Right atrium auricular region (tissue), 2 donors: ENCODE data around the gene MYH15. TPM values are rescaled to one million over a fixed set of nuclear protein-coding genes. Genes with fewer than 3 reads are reported as not detected.

Source experiments
- DNase-seq: peaks from one replicate; pipeline ENCODE4 v3.0.0-alpha.2; 2019; ENCODE audit warnings: low spot score
- H3K27ac ChIP-seq, 2 donors: fragments of 200-600 bp; sonication (generic); 1 replicate in 1 of 2; 2 replicates in 1 of 2; pipeline ENCODE4 v1.5.1; 2016 to 2019
- H3K27me3 ChIP-seq, 2 donors: fragments of 200-600 bp; sonication (generic); one replicate each; pipeline versions ENCODE4 v1.5.1 to v1.6.0; 2017 to 2019
- H3K36me3 ChIP-seq: fragments of 200-600 bp; sonication (generic); one replicate; pipeline ENCODE4 v1.5.1; 2016
- H3K4me1 ChIP-seq, 2 donors: fragments of 200-600 bp; sonication (generic); one replicate each; pipeline versions ENCODE4 v1.5.1 to v1.6.0; 2017 to 2019
- H3K4me3 ChIP-seq, 2 donors: fragments of 200-600 bp; sonication (generic); 1 replicate in 1 of 2; 2 replicates in 1 of 2; pipeline ENCODE4 v1.5.1; 2017 to 2019; ENCODE audit warnings: mild to moderate bottlenecking in 1 of 2, moderate library complexity in 1 of 2
- H3K9me3 ChIP-seq, 2 donors: fragments of 200-600 bp; sonication (generic); one replicate each; pipeline ENCODE4 v1.5.1; 2019
- total RNA-seq, 2 donors: library from RNA; depleted of rRNA; stranded (reverse); fragments of >200 nt; gene quantifications; one replicate each; pipeline ENCODE4 v1.1.0, GENCODE V29; 2016
- TF ChIP-seq, protein P1 (sequence below), 2 donors: fragments of 200-600 bp; sonication (generic); IDR thresholded peaks; one replicate each; pipeline ENCODE4 v1.5.1; 2019; ENCODE audit warnings: antibody characterized with exemption in 2 of 2

The MYH15 gene
- total RNA-seq, 2 donors from 2014 or later: 0.08 to 0.48 TPM

DNA sequence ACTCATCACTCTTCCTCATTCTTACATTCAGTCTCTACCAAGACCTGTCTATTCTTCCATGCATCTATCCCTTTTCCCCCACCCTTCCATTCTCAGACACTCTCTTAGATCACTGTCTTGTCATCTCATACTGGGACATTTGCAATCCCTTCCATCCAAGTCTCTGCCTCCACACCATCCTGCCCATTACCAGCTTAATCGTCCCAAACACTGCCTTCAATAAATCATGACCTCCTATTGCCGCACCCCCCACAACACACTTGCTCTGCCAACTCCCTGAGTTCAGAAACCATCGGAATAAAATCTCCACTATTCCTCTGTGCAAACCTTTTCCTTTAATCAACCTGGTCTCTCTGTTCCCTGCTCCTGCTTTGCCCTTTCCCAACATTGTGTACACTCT is 18.9 kb downstream of the MYH15 start:
- Histone ChIP-seq H3K27me3 (no peaks in the 10 kb centered on the region), H3K4me1 (peaks cover 0 to 9% of the 10 kb centered on the region in 2 donors), H3K27ac (no peak overlapping the region), H3K36me3 (no peaks in the 10 kb centered on the region), H3K4me3 (no peak overlapping the region), H3K9me3 (no peaks in the 10 kb centered on the region)
- TF ChIP-seq, protein P1, sequence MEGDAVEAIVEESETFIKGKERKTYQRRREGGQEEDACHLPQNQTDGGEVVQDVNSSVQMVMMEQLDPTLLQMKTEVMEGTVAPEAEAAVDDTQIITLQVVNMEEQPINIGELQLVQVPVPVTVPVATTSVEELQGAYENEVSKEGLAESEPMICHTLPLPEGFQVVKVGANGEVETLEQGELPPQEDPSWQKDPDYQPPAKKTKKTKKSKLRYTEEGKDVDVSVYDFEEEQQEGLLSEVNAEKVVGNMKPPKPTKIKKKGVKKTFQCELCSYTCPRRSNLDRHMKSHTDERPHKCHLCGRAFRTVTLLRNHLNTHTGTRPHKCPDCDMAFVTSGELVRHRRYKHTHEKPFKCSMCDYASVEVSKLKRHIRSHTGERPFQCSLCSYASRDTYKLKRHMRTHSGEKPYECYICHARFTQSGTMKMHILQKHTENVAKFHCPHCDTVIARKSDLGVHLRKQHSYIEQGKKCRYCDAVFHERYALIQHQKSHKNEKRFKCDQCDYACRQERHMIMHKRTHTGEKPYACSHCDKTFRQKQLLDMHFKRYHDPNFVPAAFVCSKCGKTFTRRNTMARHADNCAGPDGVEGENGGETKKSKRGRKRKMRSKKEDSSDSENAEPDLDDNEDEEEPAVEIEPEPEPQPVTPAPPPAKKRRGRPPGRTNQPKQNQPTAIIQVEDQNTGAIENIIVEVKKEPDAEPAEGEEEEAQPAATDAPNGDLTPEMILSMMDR (IDR thresholded peaks at IDR 0.05): no peak
- no peak for DNase-seq

DNA sequence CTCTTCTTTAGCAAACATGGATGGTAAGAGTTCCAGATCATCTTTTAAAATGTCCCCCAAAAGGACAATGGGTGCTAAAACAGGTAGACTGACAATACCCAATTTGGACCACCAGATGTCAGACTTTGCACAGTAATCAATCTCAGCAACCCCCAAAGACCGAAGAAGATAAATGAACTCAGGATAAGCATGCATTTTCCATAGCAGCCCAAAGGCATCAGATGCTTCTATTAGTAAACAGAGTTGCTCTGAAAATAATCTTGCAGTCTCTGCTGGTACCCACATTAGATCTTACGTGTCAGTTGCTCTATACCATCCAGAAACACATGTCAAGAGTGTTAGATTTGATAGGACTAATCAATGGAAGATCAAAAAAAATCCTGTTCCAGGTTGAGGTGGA is 20.6 kb downstream of the MYH15 start:
- TF ChIP-seq, protein P1 (IDR thresholded peaks at IDR 0.05): peak; percentile 46 to 83
- no peaks in the 10 kb centered on the region for H3K36me3 ChIP-seq
- no peak overlapping the region for H3K27ac ChIP-seq
- no peak overlapping the region for H3K4me3 ChIP-seq
- no peak for DNase-seq
- peaks cover 0 to 5% of the 10 kb centered on the region in 2 donors for H3K4me1 ChIP-seq
- H3K27me3 ChIP-seq: no peaks in the 10 kb centered on the region
- H3K9me3 ChIP-seq: no peaks in the 10 kb centered on the region

DNA sequence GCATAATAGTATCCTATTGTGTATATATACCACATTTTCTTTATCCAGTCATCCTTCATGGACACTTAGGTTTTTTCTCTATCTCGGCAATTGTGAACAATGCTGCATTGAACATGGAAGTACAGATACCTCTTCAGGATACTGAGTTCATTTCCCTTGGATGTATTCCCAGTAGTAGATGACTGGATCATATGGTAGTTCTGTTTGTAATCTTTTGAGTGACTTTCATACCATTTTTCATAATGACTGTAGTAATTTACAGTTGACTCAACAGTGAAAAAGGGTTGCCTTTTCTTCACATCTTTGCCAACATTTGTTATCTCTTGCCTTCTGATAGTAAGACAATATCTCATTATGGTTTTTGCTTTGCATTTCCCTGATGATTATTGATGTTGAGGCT is 21.8 kb downstream of the MYH15 start:
- no peak for DNase-seq
- no peaks in the 10 kb centered on the region for H3K27me3 ChIP-seq
- no peaks in the 10 kb centered on the region for H3K4me1 ChIP-seq
- no peak overlapping the region for H3K4me3 ChIP-seq
- H3K9me3 ChIP-seq: no peaks in the 10 kb centered on the region
- H3K36me3 ChIP-seq: no peaks in the 10 kb centered on the region
- TF ChIP-seq, protein P1 (IDR thresholded peaks at IDR 0.05): no peak
- no peak overlapping the region for H3K27ac ChIP-seq

DNA sequence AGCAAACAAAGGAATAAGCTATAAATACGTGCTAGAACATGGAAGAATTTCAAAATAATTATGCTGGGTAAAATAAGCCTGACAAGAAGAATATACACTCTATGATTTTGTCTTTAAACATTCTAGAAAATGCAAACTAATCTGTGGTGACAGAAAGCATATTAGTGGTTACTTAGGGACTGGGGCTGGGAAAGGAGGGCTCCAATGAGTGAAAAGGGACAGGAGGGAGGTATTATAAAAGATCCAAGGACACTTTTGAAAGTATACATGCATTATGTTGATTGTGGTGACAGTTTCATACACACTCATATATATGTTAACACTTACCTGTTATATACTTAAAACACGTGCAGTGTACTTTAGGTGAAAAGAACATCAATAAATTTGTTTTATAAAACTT is 23.0 kb downstream of the MYH15 start:
- Histone ChIP-seq H3K4me3 (no peak overlapping the region), H3K27me3 (no peaks in the 10 kb centered on the region), H3K9me3 (no peaks in the 10 kb centered on the region), H3K27ac (no peak overlapping the region), H3K4me1 (no peaks in the 10 kb centered on the region), H3K36me3 (no peaks in the 10 kb centered on the region)
- no peak for DNase-seq
- TF ChIP-seq, protein P1 (IDR thresholded peaks at IDR 0.05): no peak

DNA sequence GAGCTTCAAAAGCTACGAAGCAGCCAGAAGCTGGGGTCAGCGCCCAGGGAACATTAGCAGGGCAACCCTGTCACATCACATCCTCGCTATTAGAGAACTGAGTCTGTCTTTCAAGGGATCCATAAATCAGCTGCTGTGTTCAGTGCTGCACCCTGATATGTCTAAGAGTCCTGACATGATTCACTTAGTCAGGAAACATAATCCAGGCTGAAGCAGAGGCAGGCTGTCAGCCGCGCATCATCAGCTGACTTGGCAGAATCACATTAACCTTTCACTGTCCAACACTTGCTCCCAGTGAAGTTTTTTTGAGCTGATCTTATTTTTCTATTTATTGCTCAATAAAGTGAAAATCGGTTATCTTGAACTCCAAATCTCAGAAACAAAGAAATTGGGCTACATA is 23.5 kb downstream of the MYH15 start:
- Histone ChIP-seq H3K4me3 (peak overlapping the region; percentile 26 to 29), H3K27me3 (no peaks in the 10 kb centered on the region), H3K9me3 (no peaks in the 10 kb centered on the region), H3K4me1 (no peaks in the 10 kb centered on the region), H3K36me3 (no peaks in the 10 kb centered on the region), H3K27ac (peak overlapping the region; percentile 19 to 49)
- DNase-seq: no peak
- TF ChIP-seq, protein P1 (IDR thresholded peaks at IDR 0.05): no peak

DNA sequence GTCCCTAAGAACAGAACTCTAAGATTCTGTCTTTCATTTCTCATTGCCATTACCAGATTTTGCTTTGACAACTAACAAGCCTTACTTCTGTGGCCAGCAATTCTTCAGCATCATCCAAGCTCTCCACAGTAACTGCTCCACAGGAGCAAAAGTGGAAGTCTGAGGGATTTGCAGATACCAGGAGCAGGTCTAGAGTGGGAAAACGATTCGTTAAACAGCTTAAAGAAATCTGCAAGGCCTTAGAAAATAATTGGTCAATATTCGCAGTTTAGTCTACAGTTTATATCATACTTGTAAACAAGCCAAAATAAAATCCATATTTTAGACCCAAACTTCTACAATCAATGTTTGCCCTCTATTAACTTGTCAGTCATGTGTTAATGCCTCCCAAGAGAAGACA is 24.1 kb downstream of the MYH15 start:
- no peak overlapping the region for H3K4me3 ChIP-seq
- H3K9me3 ChIP-seq: no peaks in the 10 kb centered on the region
- TF ChIP-seq, protein P1 (IDR thresholded peaks at IDR 0.05): no peak
- DNase-seq: no peak
- no peaks in the 10 kb centered on the region for H3K27me3 ChIP-seq
- no peaks in the 10 kb centered on the region for H3K4me1 ChIP-seq
- H3K36me3 ChIP-seq: no peaks in the 10 kb centered on the region
- peak overlapping the region; percentile 19 to 49 for H3K27ac ChIP-seq
